ENCODE data around the gene VAC14. TPM values are rescaled to one million over a fixed set of nuclear protein-coding genes. Genes with fewer than 3 reads are reported as not detected.

The VAC14 gene
- total and polyA plus RNA-seq, 2 of the 8 experiments (the other 6 are each of a cell fraction or from before 2014, with no cell fraction given): 56.0 to 108 TPM

GRCh38 chr16:70784692-70785555, 16.0 kb downstream of the VAC14 start (continued):
- TF ChIP-seq CTCF (IDR thresholded peaks at IDR 0.05; ENCODE audit: control extremely low read depth in 1 of 3, insufficient read depth in 1 of 3, low read depth in 1 of 3, low read length in 3 of 3): no peak
- TF ChIP-seq ASH2L (IDR thresholded peaks at IDR 0.05; ENCODE audit: low read length): no peak
- no peak for TF ChIP-seq SUZ12 (IDR thresholded peaks at IDR 0.05; ENCODE audit: low read length)
- no peak for TF ChIP-seq CHD1 (IDR thresholded peaks at IDR 0.05; ENCODE audit: low read depth, low read length)
- no peak for TF ChIP-seq SP4 (IDR thresholded peaks at IDR 0.05; ENCODE audit: low read length)
- no peak for TF ChIP-seq JUND (IDR thresholded peaks at IDR 0.05; ENCODE audit: low read length)
- TF ChIP-seq RBBP5 (IDR thresholded peaks at IDR 0.05; ENCODE audit: borderline replicate concordance, low read depth, low read length): no peak
- TF ChIP-seq USF2 (IDR thresholded peaks at IDR 0.05; ENCODE audit: low read length): no peak
- no peak for TF ChIP-seq EGR1 (IDR thresholded peaks at IDR 0.05; ENCODE audit: borderline replicate concordance, low read depth, low read length)
- TF ChIP-seq KDM1A (IDR thresholded peaks at IDR 0.05; ENCODE audit: borderline replicate concordance, low read length): no peak
